ENCODE results near the gene ATXN1.
A peak's percentile ranks its signal among the peaks of the same experiment; 100 is the strongest.
"Not testable (repeated sequence)": the region's sequence is repeated elsewhere in the genome, so short reads cannot be mapped to it uniquely, and the experiment has no call there.

Gene ATXN1

GRCh38 chr6:16625291-16626265 is 135.7 kb downstream of the ATXN1 start:
- DNase-seq: no peak

- DNase-seq: peak in 1 of 58 donors; percentile 15
These were observed 136.5 kb downstream of the ATXN1 start for GRCh38 chr6:16624636-16625290.

- no peak for DNase-seq
These were observed 137.5 kb downstream of the ATXN1 start for GRCh38 chr6:16623731-16624130.

GRCh38 chr6:16623029-16623653 is 138.1 kb downstream of the ATXN1 start:
- DNase-seq: no peak

GRCh38 chr6:16622193-16622592 is 139.1 kb downstream of the ATXN1 start:
- no peak for DNase-seq

- no peak for DNase-seq
These were observed 140.3 kb downstream of the ATXN1 start for GRCh38 chr6:16621002-16621401.

GRCh38 chr6:16619777-16620176 is 141.5 kb downstream of the ATXN1 start:
- no peak for DNase-seq

- no peak for DNase-seq
These were observed 142.3 kb downstream of the ATXN1 start for GRCh38 chr6:16618962-16619361.

GRCh38 chr6:16615215-16615614 is 146.0 kb downstream of the ATXN1 start:
- not testable (repeated sequence) for DNase-seq

GRCh38 chr6:16614143-16614542 is 147.1 kb downstream of the ATXN1 start:
- not testable (repeated sequence) for DNase-seq

- not testable (repeated sequence) for DNase-seq
These were observed 147.8 kb downstream of the ATXN1 start for GRCh38 chr6:16613504-16613903.

- DNase-seq: no peak
These were observed 152.8 kb downstream of the ATXN1 start for GRCh38 chr6:16608444-16608843.

- DNase-seq: no peak
These were observed 159.2 kb downstream of the ATXN1 start for GRCh38 chr6:16602035-16602434.

GRCh38 chr6:16600701-16601100 is 160.6 kb downstream of the ATXN1 start:
- no peak for DNase-seq

GRCh38 chr6:16600026-16600425 is 161.2 kb downstream of the ATXN1 start:
- no peak for DNase-seq

- peak in 1 of 58 donors; percentile 17 for DNase-seq
These were observed 164.5 kb downstream of the ATXN1 start for GRCh38 chr6:16596616-16597331.

- no peak for DNase-seq
These were observed 165.6 kb downstream of the ATXN1 start for GRCh38 chr6:16595514-16596120.

GRCh38 chr6:16594849-16595248 is 166.4 kb downstream of the ATXN1 start:
- no peak for DNase-seq

- DNase-seq: no peak
These were observed 168.9 kb downstream of the ATXN1 start for GRCh38 chr6:16592223-16592911.

Data from anterior cingulate cortex (tissue), 58 donors.